Skeletal muscle cell (primary cell): ENCODE results near the gene CSTPP1.
"Not testable (repeated sequence)": the region's sequence is repeated elsewhere in the genome, so short reads cannot be mapped to it uniquely, and the experiment has no call there.

Experiments used
- DNase-seq: peaks from one replicate; pipeline ENCODE4 v3.0.0-alpha.2; 2010; ENCODE audit warnings: low read depth
- H3K4me3 ChIP-seq: 2 replicates; pipeline ENCODE4 v1.5.1; 2011; ENCODE audit warnings: low read depth, mild to moderate bottlenecking, control low read depth, low read length, moderate library complexity

CSTPP1 gene

GRCh38 chr11:46948378-46949131 is 12.0 kb downstream of the CSTPP1 start:
- H3K4me3 ChIP-seq = no peak overlapping the region
- peak; percentile 69 for DNase-seq

GRCh38 chr11:46949297-46949696 is 12.7 kb downstream of the CSTPP1 start:
- no peak for DNase-seq
- no peak overlapping the region for H3K4me3 ChIP-seq

- no peak for DNase-seq
- H3K4me3 ChIP-seq = no peak overlapping the region
Measured at GRCh38 chr11:46951864-46952263, 15.3 kb downstream of the CSTPP1 start.

- no peak for DNase-seq
- H3K4me3 ChIP-seq = no peak overlapping the region
Measured at GRCh38 chr11:46952553-46952952, 16.0 kb downstream of the CSTPP1 start.

- DNase-seq = no peak
- no peak overlapping the region for H3K4me3 ChIP-seq
Measured at GRCh38 chr11:46953093-46953492, 16.5 kb downstream of the CSTPP1 start.

- DNase-seq = no peak
- H3K4me3 ChIP-seq = no peak overlapping the region
Measured at GRCh38 chr11:46958777-46959176, 22.2 kb downstream of the CSTPP1 start.

- DNase-seq = no peak
- no peak overlapping the region for H3K4me3 ChIP-seq
Measured at GRCh38 chr11:46961041-46961440, 24.5 kb downstream of the CSTPP1 start.

GRCh38 chr11:46961886-46962285 is 25.3 kb downstream of the CSTPP1 start:
- not testable (repeated sequence) for DNase-seq, H3K4me3 ChIP-seq

GRCh38 chr11:46963844-46964243 is 27.3 kb downstream of the CSTPP1 start:
- no peak for DNase-seq
- H3K4me3 ChIP-seq = no peak overlapping the region

GRCh38 chr11:46966773-46967172 is 30.2 kb downstream of the CSTPP1 start:
- no peak overlapping the region for H3K4me3 ChIP-seq
- no peak for DNase-seq

GRCh38 chr11:46967962-46968361 is 31.4 kb downstream of the CSTPP1 start:
- no peak for DNase-seq
- no peak overlapping the region for H3K4me3 ChIP-seq

- DNase-seq = no peak
- H3K4me3 ChIP-seq = no peak overlapping the region
Measured at GRCh38 chr11:46969379-46969778, 32.8 kb downstream of the CSTPP1 start.

GRCh38 chr11:46970913-46971625 is 34.5 kb downstream of the CSTPP1 start:
- DNase-seq = no peak
- H3K4me3 ChIP-seq = no peak overlapping the region

- DNase-seq = no peak
Measured at GRCh38 chr11:46972343-46972742, 35.8 kb downstream of the CSTPP1 start.

GRCh38 chr11:46972821-46973220 is 36.3 kb downstream of the CSTPP1 start:
- no peak for DNase-seq
- H3K4me3 ChIP-seq = no peak overlapping the region

More at GRCh38 chr11:46972343-46972742, 35.8 kb downstream of the CSTPP1 start:
- H3K4me3 ChIP-seq = no peak overlapping the region

- no peak overlapping the region for H3K4me3 ChIP-seq
- DNase-seq = no peak
Measured at GRCh38 chr11:46976182-46976854, 39.8 kb downstream of the CSTPP1 start.

GRCh38 chr11:46977038-46977813 is 40.7 kb downstream of the CSTPP1 start:
- no peak for DNase-seq
- no peak overlapping the region for H3K4me3 ChIP-seq

GRCh38 chr11:46978005-46978491 is 41.5 kb downstream of the CSTPP1 start:
- H3K4me3 ChIP-seq = no peak overlapping the region
- DNase-seq = no peak

GRCh38 chr11:46979358-46979757 is 42.8 kb downstream of the CSTPP1 start:
- no peak overlapping the region for H3K4me3 ChIP-seq
- DNase-seq = no peak

GRCh38 chr11:46981436-46981835 is 44.9 kb downstream of the CSTPP1 start:
- H3K4me3 ChIP-seq = no peak overlapping the region
- DNase-seq = no peak
